Fibroblast of lung (primary cell): ENCODE measurements around the gene SPATC1L. TPM values are rescaled to one million over a fixed set of nuclear protein-coding genes. Genes with fewer than 3 reads are reported as not detected.

Source experiments
- DNase-seq, 2 donors: peaks; one replicate each; pipeline versions ENCODE4 v3.0.0 to v3.0.0-alpha.2; 2010; ENCODE audit warnings: low read depth in 2 of 2
- H2AFZ ChIP-seq: 2 replicates; pipeline ENCODE4 v1.5.1; 2012; ENCODE audit warnings: low read length, control low read depth, inconsistent platforms
- H3K27ac ChIP-seq: 2 replicates; pipeline ENCODE4 v1.5.1; 2011; ENCODE audit warnings: low read length, control low read depth; ENCODE audit not compliant: insufficient read depth
- H3K27me3 ChIP-seq: 2 replicates; pipeline ENCODE4 v1.5.1; 2011; ENCODE audit warnings: mild to moderate bottlenecking, low read length; ENCODE audit not compliant: control insufficient read depth, insufficient read depth
- H3K36me3 ChIP-seq: 2 replicates; pipeline ENCODE4 v1.5.1; 2011; ENCODE audit warnings: low read length; ENCODE audit not compliant: control insufficient read depth, insufficient read depth
- H3K4me1 ChIP-seq: 2 replicates; pipeline ENCODE4 v1.5.1; 2011; ENCODE audit warnings: low read length; ENCODE audit not compliant: control insufficient read depth, insufficient read depth; ENCODE audit errors: extremely low read depth
- H3K4me2 ChIP-seq: 2 replicates; pipeline ENCODE4 v1.5.1; 2011; ENCODE audit warnings: low read length, control low read depth; ENCODE audit not compliant: insufficient read depth; ENCODE audit errors: extremely low read depth
- H3K4me3 ChIP-seq, 4 experiments: fragments of 200-600 bp in 1 of 4; sonication (generic) in 1 of 4; replicated peaks in 1 of 4; 2 replicates each; pipeline ENCODE4 v1.5.1; 2011 to 2016; ENCODE audit warnings: low read length in 4 of 4, low read depth in 3 of 4, mild to moderate bottlenecking in 3 of 4, control low read depth in 2 of 4, inconsistent platforms in 1 of 4, mixed read lengths in 1 of 4; ENCODE audit not compliant: insufficient read depth in 1 of 4; ENCODE audit errors: control extremely low read depth in 1 of 4
- H3K79me2 ChIP-seq: 2 replicates; pipeline ENCODE4 v1.5.1; 2012; ENCODE audit warnings: mild to moderate bottlenecking, low read length, inconsistent platforms; ENCODE audit not compliant: control insufficient read depth, insufficient read depth
- H3K9ac ChIP-seq: 2 replicates; pipeline ENCODE4 v1.5.1; 2011; ENCODE audit warnings: mild to moderate bottlenecking, low read length, control low read depth; ENCODE audit not compliant: insufficient read depth
- H3K9me3 ChIP-seq: 2 replicates; pipeline ENCODE4 v1.5.1; 2012; ENCODE audit warnings: low read depth, low read length; ENCODE audit not compliant: control insufficient read depth, insufficient read depth
- H4K20me1 ChIP-seq: 2 replicates; pipeline ENCODE4 v1.5.1; 2011; ENCODE audit warnings: low read length; ENCODE audit not compliant: control insufficient read depth, insufficient read depth; ENCODE audit errors: extremely low read depth
- EZH2 ChIP-seq: IDR thresholded peaks from 2 replicates; pipeline ENCODE4 v1.5.1; 2012; ENCODE audit warnings: low read length, control low read depth, mild to moderate bottlenecking; ENCODE audit errors: missing control alignments
- polyA plus RNA-seq, 2 donors: library from polyadenylated mRNA; depleted of rRNA in 1 of 2; stranded (reverse) in 1 of 2; unstranded in 1 of 2; fragments of >200 nt; gene quantifications; 2 replicates each; pipeline ENCODE4 v1.2.1, GENCODE V29; 2011 to 2012; ENCODE audit warnings: missing spikeins in 1 of 2
- total RNA-seq: library from RNA; depleted of rRNA; stranded (reverse); fragments of >200 nt; gene quantifications from 2 replicates; pipeline ENCODE4 v1.2.1, GENCODE V29; 2014
- TF ChIP-seq, protein P1 (sequence below), 2 donors: IDR thresholded peaks in 1 of 2; conservative IDR thresholded peaks in 1 of 2; 1 replicate in 1 of 2; 2 replicates in 1 of 2; pipeline ENCODE4 v1.5.1; 2011 to 2012; ENCODE audit warnings: low read length in 2 of 2, control low read depth in 1 of 2, inconsistent platforms in 1 of 2, low read depth in 1 of 2, mild to moderate bottlenecking in 1 of 2

The SPATC1L gene
- total and polyA plus RNA-seq, 2 donors (not counting 1 experiment from before 2014, with no cell fraction given), result 2.9 to 9.6 TPM

DNA sequence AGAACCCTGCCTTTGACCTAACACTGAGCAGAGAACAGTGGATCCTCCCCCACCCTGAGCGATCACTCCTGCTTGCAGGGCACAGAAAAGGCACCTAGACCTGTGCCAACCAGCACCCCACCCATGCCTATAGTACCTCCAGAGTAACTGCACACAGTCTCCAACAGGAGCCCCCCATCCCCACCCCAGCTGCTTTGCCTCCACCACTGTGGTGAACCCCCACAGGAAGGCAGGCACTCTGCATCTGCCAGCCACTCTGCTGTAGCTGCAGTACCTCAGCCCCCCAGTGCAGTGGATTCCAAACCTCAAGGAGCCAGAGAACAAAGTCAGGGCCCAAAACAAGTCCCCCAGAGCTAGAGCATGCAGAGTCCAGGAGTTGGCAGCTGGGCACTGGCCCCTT, 10.7 kb downstream of the SPATC1L start:
- no peaks in the 10 kb centered on the region for H3K79me2 ChIP-seq
- H3K27me3 ChIP-seq, result no peaks in the 10 kb centered on the region
- TF ChIP-seq, protein P1, sequence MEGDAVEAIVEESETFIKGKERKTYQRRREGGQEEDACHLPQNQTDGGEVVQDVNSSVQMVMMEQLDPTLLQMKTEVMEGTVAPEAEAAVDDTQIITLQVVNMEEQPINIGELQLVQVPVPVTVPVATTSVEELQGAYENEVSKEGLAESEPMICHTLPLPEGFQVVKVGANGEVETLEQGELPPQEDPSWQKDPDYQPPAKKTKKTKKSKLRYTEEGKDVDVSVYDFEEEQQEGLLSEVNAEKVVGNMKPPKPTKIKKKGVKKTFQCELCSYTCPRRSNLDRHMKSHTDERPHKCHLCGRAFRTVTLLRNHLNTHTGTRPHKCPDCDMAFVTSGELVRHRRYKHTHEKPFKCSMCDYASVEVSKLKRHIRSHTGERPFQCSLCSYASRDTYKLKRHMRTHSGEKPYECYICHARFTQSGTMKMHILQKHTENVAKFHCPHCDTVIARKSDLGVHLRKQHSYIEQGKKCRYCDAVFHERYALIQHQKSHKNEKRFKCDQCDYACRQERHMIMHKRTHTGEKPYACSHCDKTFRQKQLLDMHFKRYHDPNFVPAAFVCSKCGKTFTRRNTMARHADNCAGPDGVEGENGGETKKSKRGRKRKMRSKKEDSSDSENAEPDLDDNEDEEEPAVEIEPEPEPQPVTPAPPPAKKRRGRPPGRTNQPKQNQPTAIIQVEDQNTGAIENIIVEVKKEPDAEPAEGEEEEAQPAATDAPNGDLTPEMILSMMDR (conservative IDR thresholded peaks at IDR 0.05 in 1 of 2, IDR thresholded peaks at IDR 0.05 in 1 of 2; ENCODE audit: low read depth in 1 of 2, low read length in 2 of 2), result no peak
- TF ChIP-seq EZH2, result no peak
- H4K20me1 ChIP-seq, result no peaks in the 10 kb centered on the region
- no peaks in the 10 kb centered on the region for H3K36me3 ChIP-seq
- H2AFZ ChIP-seq, result no peak overlapping the region
- H3K9me3 ChIP-seq, result no peaks in the 10 kb centered on the region
- H3K4me3 ChIP-seq, result no peak overlapping the region
- H3K27ac ChIP-seq, result no peak overlapping the region
- H3K4me2 ChIP-seq, result no peak overlapping the region
- DNase-seq, result no peak
- no peak overlapping the region for H3K9ac ChIP-seq
- H3K4me1 ChIP-seq, result no peaks in the 10 kb centered on the region

GRCh38 chr21:46172863-46173528, 11.3 kb downstream of the SPATC1L start:
- no peaks in the 10 kb centered on the region for H3K27me3 ChIP-seq
- H3K4me3 ChIP-seq, result no peak overlapping the region
- H4K20me1 ChIP-seq, result no peaks in the 10 kb centered on the region
- H3K79me2 ChIP-seq, result no peaks in the 10 kb centered on the region
- TF ChIP-seq, protein P1 (conservative IDR thresholded peaks at IDR 0.05 in 1 of 2, IDR thresholded peaks at IDR 0.05 in 1 of 2; ENCODE audit: low read depth in 1 of 2, low read length in 2 of 2), result no peak
- no peak for TF ChIP-seq EZH2
- no peak for DNase-seq
- H3K9ac ChIP-seq, result no peak overlapping the region
- no peak overlapping the region for H3K27ac ChIP-seq
- no peaks in the 10 kb centered on the region for H3K4me1 ChIP-seq
- no peaks in the 10 kb centered on the region for H3K36me3 ChIP-seq
- H2AFZ ChIP-seq, result no peak overlapping the region
- no peak overlapping the region for H3K4me2 ChIP-seq
- no peaks in the 10 kb centered on the region for H3K9me3 ChIP-seq

- H3K36me3 ChIP-seq, result no peaks in the 10 kb centered on the region
- H3K9me3 ChIP-seq, result no peaks in the 10 kb centered on the region
- TF ChIP-seq, protein P1 (conservative IDR thresholded peaks at IDR 0.05 in 1 of 2, IDR thresholded peaks at IDR 0.05 in 1 of 2; ENCODE audit: low read depth in 1 of 2, low read length in 2 of 2), result no peak
- no peak for TF ChIP-seq EZH2
- H3K9ac ChIP-seq, result no peak overlapping the region
- H3K79me2 ChIP-seq, result no peaks in the 10 kb centered on the region
- H3K27ac ChIP-seq, result no peak overlapping the region
- H3K4me1 ChIP-seq, result no peaks in the 10 kb centered on the region
- H4K20me1 ChIP-seq, result no peaks in the 10 kb centered on the region
- H3K27me3 ChIP-seq, result no peaks in the 10 kb centered on the region
- H3K4me3 ChIP-seq, result no peak overlapping the region
- H3K4me2 ChIP-seq, result no peak overlapping the region
- no peak for DNase-seq
- H2AFZ ChIP-seq, result no peak overlapping the region
Measured at GRCh38 chr21:46171996-46172862, 12.0 kb downstream of the SPATC1L start.
